Loucy (cell line): ENCODE results near the gene ATXN7L2.

Experiments used
- CTCF ChIP-seq: fragments of 200-600 bp; sonication (generic); conservative IDR thresholded peaks from 2 replicates; pipeline ENCODE4 v1.5.1; 2014; ENCODE audit warnings: mild to moderate bottlenecking, antibody characterized with exemption, low read length
- EZH2phosphoT487 ChIP-seq: fragments of 200-600 bp; IDR thresholded peaks from 2 replicates; pipeline ENCODE4 v1.6.1; 2018; ENCODE audit warnings: antibody characterized with exemption, mild to moderate bottlenecking, moderate library complexity, borderline replicate concordance

DNA sequence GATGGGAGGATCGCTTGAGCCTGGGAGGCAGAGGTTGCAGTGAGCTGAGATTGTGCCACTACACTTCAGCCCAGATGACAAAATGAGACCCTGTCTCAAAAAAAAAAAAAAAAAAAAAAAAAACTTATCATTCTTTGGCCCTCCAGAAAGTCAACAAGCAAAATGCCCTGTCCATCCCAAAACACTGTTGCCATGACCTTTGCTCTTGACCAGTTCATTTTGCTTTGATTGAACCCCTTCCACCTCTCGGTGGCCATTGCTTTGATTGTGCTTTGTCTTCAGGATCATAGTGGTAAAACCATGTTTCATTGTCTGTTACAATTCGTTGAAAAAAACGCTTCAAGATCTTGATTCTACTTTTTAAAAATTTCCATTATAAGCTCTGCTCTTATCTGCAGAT, 25.9 kb upstream of the ATXN7L2 start:
- TF ChIP-seq CTCF (no peak), EZH2phosphoT487 (no peak)
